ENCODE data around the gene NFIX. TPM values are rescaled to one million over a fixed set of nuclear protein-coding genes. Genes with fewer than 3 reads are reported as not detected.
A peak's percentile ranks its signal among the peaks of the same experiment; 100 is the strongest.

NFIX gene
- total and polyA plus RNA-seq, 9 donors: 30.3 to 256 (median 217) TPM

DNA sequence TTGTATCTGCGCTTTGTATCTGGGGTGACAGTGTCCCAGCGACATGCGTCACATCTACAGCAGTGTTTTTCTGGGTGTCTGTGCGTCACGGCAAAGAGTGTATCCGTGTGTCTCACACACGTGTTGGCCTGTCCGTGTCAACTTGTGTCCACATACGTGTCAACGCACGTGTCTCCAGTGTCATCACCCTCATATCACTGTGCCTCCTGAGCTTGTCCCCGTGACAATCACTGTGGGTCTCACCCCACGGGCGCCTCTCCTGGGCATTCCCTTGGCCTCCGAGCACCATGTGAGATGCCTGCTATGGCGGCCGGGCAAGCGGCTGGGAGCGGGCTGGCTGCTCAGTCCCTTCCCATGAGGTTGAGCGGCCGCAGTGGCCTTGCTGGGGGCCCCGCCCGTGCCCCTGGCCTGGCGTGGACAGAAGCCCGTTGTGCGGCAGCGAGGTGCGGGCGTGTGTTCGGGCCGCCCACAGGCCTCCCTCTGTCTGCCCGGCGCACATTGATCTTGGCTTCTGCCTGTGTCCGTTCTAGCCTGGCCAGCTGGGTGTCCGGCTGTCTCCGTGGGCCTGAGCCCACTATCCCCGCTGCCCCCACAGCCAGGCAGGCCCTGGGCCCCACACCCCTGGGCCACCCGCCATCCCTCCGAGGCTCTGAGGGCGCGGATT, 6.4 kb downstream of the NFIX start:
- Histone ChIP-seq H3K4me3 (peak overlapping the region; percentile 40), H3K36me3 (no peaks in the 10 kb centered on the region), H3K27ac (peak overlapping the region; percentile 72 to 83), H3K4me1 (ENCODE audit: insufficient read depth) (peaks cover 29% of the 10 kb centered on the region), H3K27me3 (no peaks in the 10 kb centered on the region), H3K9me3 (no peaks in the 10 kb centered on the region)
- DNase-seq: peak in 1 of 5 donors; percentile 76
- 16 to 25% (median 19%) methylated on average over 41 of the region's 41 CpGs for WGBS, 3 donors
- intact Hi-C loops (cut with DNase I): loop anchor here in 1 of 4 donors (10.0 kb wide), 1 partner anchor 53 kb away; no protein-coding TSS in a partner anchor
- TF ChIP-seq, protein P1, sequence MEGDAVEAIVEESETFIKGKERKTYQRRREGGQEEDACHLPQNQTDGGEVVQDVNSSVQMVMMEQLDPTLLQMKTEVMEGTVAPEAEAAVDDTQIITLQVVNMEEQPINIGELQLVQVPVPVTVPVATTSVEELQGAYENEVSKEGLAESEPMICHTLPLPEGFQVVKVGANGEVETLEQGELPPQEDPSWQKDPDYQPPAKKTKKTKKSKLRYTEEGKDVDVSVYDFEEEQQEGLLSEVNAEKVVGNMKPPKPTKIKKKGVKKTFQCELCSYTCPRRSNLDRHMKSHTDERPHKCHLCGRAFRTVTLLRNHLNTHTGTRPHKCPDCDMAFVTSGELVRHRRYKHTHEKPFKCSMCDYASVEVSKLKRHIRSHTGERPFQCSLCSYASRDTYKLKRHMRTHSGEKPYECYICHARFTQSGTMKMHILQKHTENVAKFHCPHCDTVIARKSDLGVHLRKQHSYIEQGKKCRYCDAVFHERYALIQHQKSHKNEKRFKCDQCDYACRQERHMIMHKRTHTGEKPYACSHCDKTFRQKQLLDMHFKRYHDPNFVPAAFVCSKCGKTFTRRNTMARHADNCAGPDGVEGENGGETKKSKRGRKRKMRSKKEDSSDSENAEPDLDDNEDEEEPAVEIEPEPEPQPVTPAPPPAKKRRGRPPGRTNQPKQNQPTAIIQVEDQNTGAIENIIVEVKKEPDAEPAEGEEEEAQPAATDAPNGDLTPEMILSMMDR (IDR thresholded peaks at IDR 0.05): no peak
- TF ChIP-seq POLR2A (IDR thresholded peaks at IDR 0.05): no peak

GRCh38 chr19:13002166-13002898, 7.1 kb downstream of the NFIX start:
- H3K9me3 ChIP-seq: no peaks in the 10 kb centered on the region
- H3K4me3 ChIP-seq: peak overlapping the region; percentile 40
- no peaks in the 10 kb centered on the region for H3K27me3 ChIP-seq
- WGBS, 3 donors: 13 to 28% (median 21%) methylated on average over 23 to 29 of the region's 29 CpGs
- peaks cover 33% of the 10 kb centered on the region for H3K4me1 ChIP-seq (ENCODE audit: insufficient read depth)
- intact Hi-C loops (cut with DNase I): loop anchor here in 1 of 4 donors (10.0 kb wide), 1 partner anchor 52 kb away; no protein-coding TSS in a partner anchor
- H3K36me3 ChIP-seq: no peaks in the 10 kb centered on the region
- peak; percentile 86 to 92 (median 89) for DNase-seq
- TF ChIP-seq EP300 (IDR thresholded peaks at IDR 0.05) (no peak), POLR2A (IDR thresholded peaks at IDR 0.05) (no peak)
- TF ChIP-seq, protein P1 (IDR thresholded peaks at IDR 0.05): no peak
- peak overlapping the region; percentile 72 to 83 for H3K27ac ChIP-seq

GRCh38 chr19:13003081-13003480, 7.8 kb downstream of the NFIX start:
- Histone ChIP-seq H3K36me3 (no peaks in the 10 kb centered on the region), H3K4me3 (peak overlapping the region; percentile 40), H3K27ac (peak overlapping the region; percentile 72 to 83), H3K4me1 (ENCODE audit: insufficient read depth) (peaks cover 36% of the 10 kb centered on the region), H3K9me3 (no peaks in the 10 kb centered on the region), H3K27me3 (no peaks in the 10 kb centered on the region)
- intact Hi-C loops (cut with DNase I): loop anchor here in 1 of 4 donors (10.0 kb wide), 1 partner anchor 52 kb away; no protein-coding TSS in a partner anchor
- DNase-seq: peak in 1 of 5 donors; percentile 39
- 51 to 61% (median 53%) methylated on average over 15 of the region's 15 CpGs for WGBS, 3 donors
- TF ChIP-seq EP300 (IDR thresholded peaks at IDR 0.05) (no peak), POLR2A (IDR thresholded peaks at IDR 0.05) (no peak)
- TF ChIP-seq, protein P1 (IDR thresholded peaks at IDR 0.05): no peak

- H3K36me3 ChIP-seq: no peaks in the 10 kb centered on the region
- no peak overlapping the region for H3K27ac ChIP-seq
- H3K4me1 ChIP-seq (ENCODE audit: insufficient read depth): peaks cover 46% of the 10 kb centered on the region
- no peaks in the 10 kb centered on the region for H3K27me3 ChIP-seq
- no peaks in the 10 kb centered on the region for H3K9me3 ChIP-seq
- no peak for TF ChIP-seq POLR2A (IDR thresholded peaks at IDR 0.05)
- no peak for TF ChIP-seq EP300 (IDR thresholded peaks at IDR 0.05)
- TF ChIP-seq, protein P1 (IDR thresholded peaks at IDR 0.05): no peak
- intact Hi-C loops (cut with DNase I): loop anchor here in 1 of 4 donors (10.0 kb wide), 1 partner anchor 51 kb away; no protein-coding TSS in a partner anchor
- no peak overlapping the region for H3K4me3 ChIP-seq
- DNase-seq: no peak
- WGBS, 3 donors: 79 to 90% (median 85%) methylated on average over 7 of the region's 7 CpGs
These were observed 9.0 kb downstream of the NFIX start for GRCh38 chr19:13004273-13004672.

Data from ovary (tissue), 9 donors.